Islet of Langerhans (tissue), 1 donor: Measurements from ENCODE around the gene GCK.

Experiments
- FAIRE-seq: peaks from one replicate; lab custom pipeline; 2011; peaks lifted over from hg19 to GRCh38; lab: Jason Lieb, UNC

The GCK gene

GRCh38 chr7:44222776-44223261, 33.6 kb upstream of the GCK start:
- FAIRE-seq: no peak

GRCh38 chr7:44222074-44222473, 32.8 kb upstream of the GCK start:
- no peak for FAIRE-seq

GRCh38 chr7:44221231-44221791, 32.1 kb upstream of the GCK start:
- no peak for FAIRE-seq

- no peak for FAIRE-seq
Measured at GRCh38 chr7:44220358-44221112, 31.3 kb upstream of the GCK start.

GRCh38 chr7:44220046-44220357, 30.8 kb upstream of the GCK start:
- FAIRE-seq: no peak

GRCh38 chr7:44219371-44220045, 30.3 kb upstream of the GCK start:
- no peak for FAIRE-seq

GRCh38 chr7:44218418-44219201, 29.4 kb upstream of the GCK start:
- no peak for FAIRE-seq

- FAIRE-seq: no peak
Measured at GRCh38 chr7:44217852-44218402, 28.7 kb upstream of the GCK start.

GRCh38 chr7:44217223-44217714, 28.0 kb upstream of the GCK start:
- no peak for FAIRE-seq

- no peak for FAIRE-seq
Measured at GRCh38 chr7:44216521-44217222, 27.4 kb upstream of the GCK start.

- no peak for FAIRE-seq
Measured at GRCh38 chr7:44216019-44216418, 26.8 kb upstream of the GCK start.

GRCh38 chr7:44215531-44215930, 26.3 kb upstream of the GCK start:
- FAIRE-seq: no peak

GRCh38 chr7:44213877-44214388, 24.7 kb upstream of the GCK start:
- no peak for FAIRE-seq

GRCh38 chr7:44213206-44213876, 24.1 kb upstream of the GCK start:
- FAIRE-seq: no peak

GRCh38 chr7:44212581-44213184, 23.4 kb upstream of the GCK start:
- FAIRE-seq: no peak

- no peak for FAIRE-seq
Measured at GRCh38 chr7:44212018-44212417, 22.8 kb upstream of the GCK start.

GRCh38 chr7:44211126-44211675, 22.0 kb upstream of the GCK start:
- no peak for FAIRE-seq

GRCh38 chr7:44210107-44210506, 20.9 kb upstream of the GCK start:
- FAIRE-seq: no peak

GRCh38 chr7:44208085-44208484, 18.8 kb upstream of the GCK start:
- no peak for FAIRE-seq

GRCh38 chr7:44206008-44206407, 16.8 kb upstream of the GCK start:
- FAIRE-seq: no peak
